ENCODE results near the gene GGT1. TPM values are rescaled to one million over a fixed set of nuclear protein-coding genes. Genes with fewer than 3 reads are reported as not detected.
A peak's percentile ranks its signal among the peaks of the same experiment; 100 is the strongest.

The GGT1 gene
- total and polyA plus RNA-seq, 8 donors, result 5.3 to 87.1 (median 21.3) TPM

GRCh38 chr22:24583221-24584165 lies 19.5 kb upstream of the GGT1 start:
- H3K36me3 ChIP-seq, result peaks cover 0 to 37% (median 33%) of the 10 kb centered on the region in 4 donors
- peak; percentile 68 to 80 for DNase-seq
- intact Hi-C loops (cut with DNase I; ENCODE audit: low total_unique reads), result no loop called here
- no peaks in the 10 kb centered on the region for H3K27me3 ChIP-seq
- peak overlapping the region; percentile 20 to 86 (median 82) for H3K27ac ChIP-seq
- H3K9me3 ChIP-seq, result no peaks in the 10 kb centered on the region
- H3K4me1 ChIP-seq, result peaks cover 7 to 66% (median 39%) of the 10 kb centered on the region in 4 donors
- 34 to 50% (median 38%) methylated on average over 19 of the region's 19 CpGs for WGBS, 5 donors
- TF ChIP-seq POLR2AphosphoS5 (IDR thresholded peaks at IDR 0.05) (no peak), CTCF (IDR thresholded peaks at IDR 0.05) (no peak), POLR2A (IDR thresholded peaks at IDR 0.05) (no peak), EP300 (IDR thresholded peaks at IDR 0.05) (no peak)
- peak overlapping the region in 2 of 4 donors; percentile 1 to 26 for H3K4me3 ChIP-seq

GRCh38 chr22:24584166-24584790 lies 18.7 kb upstream of the GGT1 start:
- no peak for DNase-seq
- H3K4me1 ChIP-seq, result peaks cover 9 to 66% (median 42%) of the 10 kb centered on the region in 4 donors
- intact Hi-C loops (cut with DNase I; ENCODE audit: low total_unique reads), result no loop called here
- peak overlapping the region in 1 of 4 donors; percentile 1 for H3K4me3 ChIP-seq
- 51 to 77% (median 71%) methylated on average over 3 to 5 of the region's 5 CpGs for WGBS, 5 donors
- H3K9me3 ChIP-seq, result no peaks in the 10 kb centered on the region
- H3K36me3 ChIP-seq, result peaks cover 0 to 45% (median 41%) of the 10 kb centered on the region in 4 donors
- TF ChIP-seq EP300 (IDR thresholded peaks at IDR 0.05) (no peak), CTCF (IDR thresholded peaks at IDR 0.05) (no peak), POLR2AphosphoS5 (IDR thresholded peaks at IDR 0.05) (no peak), POLR2A (IDR thresholded peaks at IDR 0.05) (no peak)
- H3K27me3 ChIP-seq, result no peaks in the 10 kb centered on the region
- H3K27ac ChIP-seq, result peak overlapping the region; percentile 20 to 86 (median 82)

- Histone ChIP-seq H3K4me1 (peaks cover 11 to 68% (median 47%) of the 10 kb centered on the region in 4 donors), H3K4me3 (no peak overlapping the region), H3K27me3 (no peaks in the 10 kb centered on the region), H3K36me3 (peaks cover 0 to 51% (median 45%) of the 10 kb centered on the region in 4 donors), H3K9me3 (no peaks in the 10 kb centered on the region), H3K27ac (peak overlapping the region; percentile 3 to 86 (median 82))
- DNase-seq, result no peak
- no peak for TF ChIP-seq CTCF (IDR thresholded peaks at IDR 0.05)
- no peak for TF ChIP-seq POLR2A (IDR thresholded peaks at IDR 0.05)
- no peak for TF ChIP-seq EP300 (IDR thresholded peaks at IDR 0.05)
- no peak for TF ChIP-seq POLR2AphosphoS5 (IDR thresholded peaks at IDR 0.05)
- intact Hi-C loops (cut with DNase I; ENCODE audit: low total_unique reads), result no loop called here
- WGBS, 5 donors, result 74 to 84% (median 80%) methylated on average over 8 to 10 of the region's 10 CpGs
These were observed 18.1 kb upstream of the GGT1 start for GRCh38 chr22:24584871-24585411.

GRCh38 chr22:24585461-24585860 lies 17.5 kb upstream of the GGT1 start:
- Histone ChIP-seq H3K27me3 (no peaks in the 10 kb centered on the region), H3K27ac (peak overlapping the region in 2 of 5 donors; percentile 82 to 86), H3K9me3 (no peaks in the 10 kb centered on the region), H3K4me3 (no peak overlapping the region), H3K36me3 (peaks cover 0 to 51% (median 45%) of the 10 kb centered on the region in 4 donors), H3K4me1 (peaks cover 11 to 65% (median 46%) of the 10 kb centered on the region in 4 donors)
- WGBS, 5 donors, result 81 to 100% (median 93%) methylated on average over 2 to 3 of the region's 3 CpGs
- no peak for DNase-seq
- no peak for TF ChIP-seq EP300 (IDR thresholded peaks at IDR 0.05)
- intact Hi-C loops (cut with DNase I; ENCODE audit: low total_unique reads), result no loop called here
